SK-N-SH (cell line): ENCODE measurements around the gene MTHFD2L. TPM values are rescaled to one million over a fixed set of nuclear protein-coding genes. Genes with fewer than 3 reads are reported as not detected.

ENCODE experiments used
- CTCF ChIA-PET: fragments of 300-600, 350-600 bp; formaldehyde crosslinking; extraction: SDS; loops from one replicate; lab custom pipeline; 2021; lab: Yijun Ruan, JAX
- POLR2A ChIA-PET: fragments of 350-600 bp; sonication (Branson Sonifier 250); formaldehyde crosslinking; extraction: SDS; loops from one replicate; lab custom pipeline; 2020; ENCODE audit warnings: antibody characterized with exemption, inconsistent platforms; lab: Yijun Ruan, JAX
- DNase-seq: peaks from one replicate; pipeline ENCODE4 v3.0.0; 2012
- H2AFZ ChIP-seq: fragments of 200-600 bp; sonication (generic); 2 replicates; pipeline ENCODE4 v1.8.1; 2016; ENCODE audit warnings: antibody characterized with exemption, mild to moderate bottlenecking, low read depth
- H3F3A ChIP-seq: fragments of 200-600 bp; sonication (generic); replicated peaks from 2 replicates; pipeline ENCODE3; 2016; ENCODE audit warnings: antibody characterized with exemption, mild to moderate bottlenecking; ENCODE audit not compliant: insufficient read depth
- H3K27ac ChIP-seq, 2 experiments: fragments of 200-500 bp in 1 of 2; fragments of 200-600 bp in 1 of 2; sonication (Bioruptor generic) in 1 of 2; sonication (generic), shearing (Covaris generic) in 1 of 2; 2 replicates each; pipeline versions ENCODE4 v1.5.1 to v1.6.1; 2014 to 2016; ENCODE audit warnings: low read depth in 2 of 2, inconsistent platforms in 1 of 2, low read length in 1 of 2, mild to moderate bottlenecking in 1 of 2, mixed read lengths in 1 of 2
- H3K27me3 ChIP-seq: fragments of 200-600 bp; sonication (generic), shearing (Covaris generic); 2 replicates; pipeline ENCODE4 v1.6.1; 2016; ENCODE audit warnings: mixed run types; ENCODE audit not compliant: insufficient read depth
- H3K36me3 ChIP-seq, 2 experiments: fragments of 200-500 bp in 1 of 2; fragments of 200-600 bp in 1 of 2; sonication (Bioruptor generic) in 1 of 2; sonication (generic) in 1 of 2; replicated peaks in 1 of 2; 2 replicates each; pipeline versions ENCODE3 to v1.5.1; 2014 to 2016; ENCODE audit warnings: low read length in 1 of 2, mild to moderate bottlenecking in 1 of 2; ENCODE audit not compliant: insufficient read depth in 2 of 2, control insufficient read depth in 1 of 2
- H3K4me1 ChIP-seq, 2 experiments: fragments of 200-500 bp in 1 of 2; fragments of 200-600 bp in 1 of 2; sonication (Bioruptor generic) in 1 of 2; sonication (generic), shearing (Covaris generic) in 1 of 2; 2 replicates each; pipeline versions ENCODE4 v1.5.1 to v1.6.1; 2014 to 2016; ENCODE audit warnings: low read depth in 1 of 2, low read length in 1 of 2, mixed run types in 1 of 2; ENCODE audit not compliant: insufficient read depth in 2 of 2, control insufficient read depth in 1 of 2
- H3K4me2 ChIP-seq: fragments of 200-600 bp; sonication (generic), shearing (Covaris generic); 2 replicates; pipeline ENCODE4 v1.6.1; 2017; ENCODE audit warnings: mixed run types
- H3K4me3 ChIP-seq, 2 experiments: fragments of 200-500 bp in 1 of 2; fragments of 200-600 bp in 1 of 2; sonication (Bioruptor generic) in 1 of 2; sonication (generic), shearing (Covaris generic) in 1 of 2; 2 replicates each; pipeline versions ENCODE4 v1.5.1 to v1.8.1; 2014 to 2016; ENCODE audit warnings: low read depth in 2 of 2, inconsistent platforms in 1 of 2, low read length in 1 of 2, mild to moderate bottlenecking in 1 of 2, mixed read lengths in 1 of 2, moderate library complexity in 1 of 2
- H3K79me2 ChIP-seq: fragments of 200-600 bp; sonication (generic); 2 replicates; pipeline ENCODE4 v1.8.1; 2017; ENCODE audit warnings: mild to moderate bottlenecking; ENCODE audit not compliant: insufficient read depth
- H3K9ac ChIP-seq: fragments of 200-600 bp; sonication (generic); 2 replicates; pipeline ENCODE4 v1.6.1; 2017; ENCODE audit warnings: mixed run types
- H3K9me2 ChIP-seq: fragments of 200-600 bp; sonication (generic); 2 replicates; pipeline ENCODE4 v1.6.1; 2017; ENCODE audit warnings: mixed run types
- H3K9me3 ChIP-seq: fragments of 200-600 bp; sonication (generic); 2 replicates; pipeline ENCODE4 v1.6.1; 2017; ENCODE audit warnings: mixed run types, mild to moderate bottlenecking, moderate library complexity
- H4K20me1 ChIP-seq: fragments of 200-600 bp; sonication (generic); 2 replicates; pipeline ENCODE4 v1.6.1; 2017; ENCODE audit warnings: mild to moderate bottlenecking, mixed run types; ENCODE audit not compliant: insufficient read depth
- EZH2phosphoT487 ChIP-seq: fragments of 200-600 bp; sonication (generic); IDR thresholded peaks from 2 replicates; pipeline ENCODE4 v1.6.1; 2017; ENCODE audit warnings: low read depth, mixed run types, mild to moderate bottlenecking, antibody characterized with exemption, moderate library complexity, borderline replicate concordance
- FOXJ3 ChIP-seq: sonication (generic); formaldehyde crosslinking; IDR thresholded peaks from 2 replicates; pipeline ENCODE4 v1.5.1; 2020; ENCODE audit warnings: mild to moderate bottlenecking, missing genetic modification reagents
- GABPA ChIP-seq: IDR thresholded peaks from 2 replicates; pipeline ENCODE4 v1.4.0; 2012; ENCODE audit warnings: low read depth, mild to moderate bottlenecking
- GATA2 ChIP-seq: sonication (generic); formaldehyde crosslinking; IDR thresholded peaks from 2 replicates; pipeline ENCODE4 v1.5.0; 2020; ENCODE audit warnings: mild to moderate bottlenecking, missing genetic modification reagents
- MEF2A ChIP-seq: IDR thresholded peaks from 2 replicates; pipeline ENCODE4 v1.4.0; 2012; ENCODE audit warnings: low read depth, borderline replicate concordance
- MXI1 ChIP-seq: IDR thresholded peaks from 2 replicates; pipeline ENCODE4 v1.6.1; 2012; ENCODE audit warnings: mild to moderate bottlenecking, low read depth, low read length, improper control_type of control experiment
- RAD21 ChIP-seq: IDR thresholded peaks from 2 replicates; pipeline ENCODE4 v1.6.1; 2012; ENCODE audit warnings: mild to moderate bottlenecking, low read length
- RCOR1 ChIP-seq: fragments of 150-350 bp; IDR thresholded peaks from 2 replicates; pipeline ENCODE4 v1.6.1; 2017; ENCODE audit warnings: antibody characterized with exemption, low read length
- RFX5 ChIP-seq: IDR thresholded peaks from 2 replicates; pipeline ENCODE4 v1.6.1; 2012; ENCODE audit warnings: mild to moderate bottlenecking, improper control_type of control experiment, low read length
- RXRA ChIP-seq: IDR thresholded peaks from 2 replicates; pipeline ENCODE4 v1.4.0; 2012; ENCODE audit warnings: low read depth, mild to moderate bottlenecking, borderline replicate concordance
- SIN3A ChIP-seq: IDR thresholded peaks from 2 replicates; pipeline ENCODE4 v1.6.1; 2012; ENCODE audit warnings: low read depth, mild to moderate bottlenecking, low read length, moderate library complexity, borderline replicate concordance
- SMC3 ChIP-seq: IDR thresholded peaks from 2 replicates; pipeline ENCODE4 v1.6.1; 2012; ENCODE audit warnings: low read depth, low read length, improper control_type of control experiment
- TAF1 ChIP-seq: IDR thresholded peaks from 2 replicates; pipeline ENCODE4 v1.6.1; 2012; ENCODE audit warnings: low read depth, mild to moderate bottlenecking, low read length, moderate library complexity, borderline replicate concordance
- TCF12 ChIP-seq: IDR thresholded peaks from 2 replicates; pipeline ENCODE4 v1.4.0; 2012
- TEAD4 ChIP-seq: IDR thresholded peaks from 2 replicates; pipeline ENCODE4 v1.4.0; 2012; ENCODE audit warnings: mild to moderate bottlenecking, borderline replicate concordance; ENCODE audit not compliant: insufficient read depth
- YY1 ChIP-seq: IDR thresholded peaks from 2 replicates; pipeline ENCODE4 v1.4.0; 2012; ENCODE audit warnings: low read depth, mild to moderate bottlenecking
- WGBS: methylation state at CpG from one replicate; pipeline ENCODE4 v1.1.6; 2017; ENCODE audit warnings: low lambda C conversion rate; 5-methylcytosine and 5-hydroxymethylcytosine counted together
- polyA plus RNA-seq, 3 experiments: library from polyadenylated mRNA; depleted of rRNA; stranded (reverse); fragments of >200 nt; gene quantifications; 2 replicates each; pipeline ENCODE4 v1.2.3, GENCODE V29; 2012
- TF ChIP-seq, protein P1 (sequence below): IDR thresholded peaks from 2 replicates; pipeline ENCODE4 v1.4.0; 2012; ENCODE audit warnings: low read depth
- TF ChIP-seq, protein P2 (sequence below): IDR thresholded peaks from 2 replicates; pipeline ENCODE4 v1.4.0; 2012; ENCODE audit warnings: low read depth, borderline replicate concordance
- TF ChIP-seq, protein P3 (sequence below): IDR thresholded peaks from 2 replicates; pipeline ENCODE4 v1.4.0; 2012; ENCODE audit warnings: low read depth, borderline replicate concordance
- TF ChIP-seq, protein P4 (sequence below): fragments of 200-600 bp; sonication (generic); IDR thresholded peaks from 2 replicates; pipeline ENCODE4 v1.6.1; 2017; ENCODE audit warnings: antibody characterized with exemption, mild to moderate bottlenecking, moderate library complexity
- TF ChIP-seq, protein P5 (sequence below): fragments of 150-350 bp; IDR thresholded peaks from 2 replicates; pipeline ENCODE4 v1.6.1; 2016; ENCODE audit warnings: mild to moderate bottlenecking, low read depth, low read length
- TF ChIP-seq, protein P6 (sequence below): IDR thresholded peaks from 2 replicates; pipeline ENCODE4; 2012

MTHFD2L gene
- polyA plus RNA-seq, 1 of the 3 experiments (the other 2 are of a cell fraction), result 4.8 TPM

DNA sequence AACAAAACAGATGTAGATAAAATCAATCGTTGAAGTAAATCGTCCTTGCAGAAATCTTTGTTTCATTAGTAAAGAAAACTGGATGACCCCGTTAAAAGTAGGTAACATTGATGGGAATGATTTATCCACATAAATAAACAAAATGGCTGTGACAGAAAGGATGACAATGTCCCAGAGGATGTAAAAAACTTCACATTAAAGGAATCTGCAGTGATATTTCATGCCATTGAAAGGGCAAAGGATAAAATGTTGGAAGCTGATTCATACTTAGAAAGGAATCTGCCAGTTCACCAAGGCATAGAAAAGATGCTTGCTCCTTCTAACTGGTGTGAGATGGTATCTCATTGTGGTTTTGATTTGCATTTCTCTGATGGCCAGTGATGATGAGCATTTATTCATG lies 126.1 kb downstream of the MTHFD2L start (continued):
- TF ChIP-seq, protein P1, sequence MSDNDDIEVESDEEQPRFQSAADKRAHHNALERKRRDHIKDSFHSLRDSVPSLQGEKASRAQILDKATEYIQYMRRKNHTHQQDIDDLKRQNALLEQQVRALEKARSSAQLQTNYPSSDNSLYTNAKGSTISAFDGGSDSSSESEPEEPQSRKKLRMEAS, result no peak; the same call in 1 of the 2 replicates
- TF ChIP-seq, protein P2, sequence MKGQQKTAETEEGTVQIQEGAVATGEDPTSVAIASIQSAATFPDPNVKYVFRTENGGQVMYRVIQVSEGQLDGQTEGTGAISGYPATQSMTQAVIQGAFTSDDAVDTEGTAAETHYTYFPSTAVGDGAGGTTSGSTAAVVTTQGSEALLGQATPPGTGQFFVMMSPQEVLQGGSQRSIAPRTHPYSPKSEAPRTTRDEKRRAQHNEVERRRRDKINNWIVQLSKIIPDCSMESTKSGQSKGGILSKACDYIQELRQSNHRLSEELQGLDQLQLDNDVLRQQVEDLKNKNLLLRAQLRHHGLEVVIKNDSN, result no peak
- TF ChIP-seq TCF12 (peak; percentile 76), MXI1 (no peak), RFX5 (no peak), MEF2A (no peak)
- TF ChIP-seq, protein P3, sequence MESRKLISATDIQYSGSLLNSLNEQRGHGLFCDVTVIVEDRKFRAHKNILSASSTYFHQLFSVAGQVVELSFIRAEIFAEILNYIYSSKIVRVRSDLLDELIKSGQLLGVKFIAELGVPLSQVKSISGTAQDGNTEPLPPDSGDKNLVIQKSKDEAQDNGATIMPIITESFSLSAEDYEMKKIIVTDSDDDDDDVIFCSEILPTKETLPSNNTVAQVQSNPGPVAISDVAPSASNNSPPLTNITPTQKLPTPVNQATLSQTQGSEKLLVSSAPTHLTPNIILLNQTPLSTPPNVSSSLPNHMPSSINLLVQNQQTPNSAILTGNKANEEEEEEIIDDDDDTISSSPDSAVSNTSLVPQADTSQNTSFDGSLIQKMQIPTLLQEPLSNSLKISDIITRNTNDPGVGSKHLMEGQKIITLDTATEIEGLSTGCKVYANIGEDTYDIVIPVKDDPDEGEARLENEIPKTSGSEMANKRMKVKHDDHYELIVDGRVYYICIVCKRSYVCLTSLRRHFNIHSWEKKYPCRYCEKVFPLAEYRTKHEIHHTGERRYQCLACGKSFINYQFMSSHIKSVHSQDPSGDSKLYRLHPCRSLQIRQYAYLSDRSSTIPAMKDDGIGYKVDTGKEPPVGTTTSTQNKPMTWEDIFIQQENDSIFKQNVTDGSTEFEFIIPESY, result 0 out of 2 replicates have a peak, but pooled peaks have one; percentile 21
- TF ChIP-seq, all 33 proteins: peak for 10

DNA sequence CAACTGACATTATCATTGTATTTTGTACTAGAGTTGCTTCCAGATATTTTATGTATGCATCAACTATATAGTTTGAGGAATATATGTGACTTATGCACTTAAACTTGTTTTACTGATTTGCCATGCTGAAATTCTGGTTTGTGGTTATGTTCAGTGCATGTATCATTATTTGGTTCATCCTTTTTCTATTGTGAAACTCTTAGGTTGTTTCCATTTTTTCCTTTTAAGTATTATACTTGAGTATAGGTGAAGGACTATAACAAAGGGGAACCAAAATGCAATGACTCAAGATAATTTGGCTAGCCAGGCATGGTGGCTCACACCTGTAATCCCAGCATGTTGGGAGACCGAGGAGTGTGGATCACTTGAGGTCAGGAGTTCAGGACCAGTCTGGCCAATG lies 129.2 kb downstream of the MTHFD2L start:
- no peak overlapping the region for H2AFZ ChIP-seq
- 0 out of 4 replicates have a peak, but pooled peaks cover 0 to 3% of the 10 kb centered on the region in 2 experiments for H3K4me1 ChIP-seq
- no peaks in the 10 kb centered on the region for H3K9me2 ChIP-seq
- TF ChIP-seq EZH2phosphoT487 (no peak), GABPA (no peak), RFX5 (no peak), SIN3A (no peak), TCF12 (no peak), GATA2 (CRISPR knock-in tag) (no peak), RXRA (no peak), SMC3 (no peak), YY1 (no peak), RCOR1 (no peak), MEF2A (no peak), RAD21 (no peak), TEAD4 (no peak), FOXJ3 (no peak), TAF1 (no peak)
- TF ChIP-seq, protein P4, sequence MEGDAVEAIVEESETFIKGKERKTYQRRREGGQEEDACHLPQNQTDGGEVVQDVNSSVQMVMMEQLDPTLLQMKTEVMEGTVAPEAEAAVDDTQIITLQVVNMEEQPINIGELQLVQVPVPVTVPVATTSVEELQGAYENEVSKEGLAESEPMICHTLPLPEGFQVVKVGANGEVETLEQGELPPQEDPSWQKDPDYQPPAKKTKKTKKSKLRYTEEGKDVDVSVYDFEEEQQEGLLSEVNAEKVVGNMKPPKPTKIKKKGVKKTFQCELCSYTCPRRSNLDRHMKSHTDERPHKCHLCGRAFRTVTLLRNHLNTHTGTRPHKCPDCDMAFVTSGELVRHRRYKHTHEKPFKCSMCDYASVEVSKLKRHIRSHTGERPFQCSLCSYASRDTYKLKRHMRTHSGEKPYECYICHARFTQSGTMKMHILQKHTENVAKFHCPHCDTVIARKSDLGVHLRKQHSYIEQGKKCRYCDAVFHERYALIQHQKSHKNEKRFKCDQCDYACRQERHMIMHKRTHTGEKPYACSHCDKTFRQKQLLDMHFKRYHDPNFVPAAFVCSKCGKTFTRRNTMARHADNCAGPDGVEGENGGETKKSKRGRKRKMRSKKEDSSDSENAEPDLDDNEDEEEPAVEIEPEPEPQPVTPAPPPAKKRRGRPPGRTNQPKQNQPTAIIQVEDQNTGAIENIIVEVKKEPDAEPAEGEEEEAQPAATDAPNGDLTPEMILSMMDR, result no peak
- TF ChIP-seq, protein P5, sequence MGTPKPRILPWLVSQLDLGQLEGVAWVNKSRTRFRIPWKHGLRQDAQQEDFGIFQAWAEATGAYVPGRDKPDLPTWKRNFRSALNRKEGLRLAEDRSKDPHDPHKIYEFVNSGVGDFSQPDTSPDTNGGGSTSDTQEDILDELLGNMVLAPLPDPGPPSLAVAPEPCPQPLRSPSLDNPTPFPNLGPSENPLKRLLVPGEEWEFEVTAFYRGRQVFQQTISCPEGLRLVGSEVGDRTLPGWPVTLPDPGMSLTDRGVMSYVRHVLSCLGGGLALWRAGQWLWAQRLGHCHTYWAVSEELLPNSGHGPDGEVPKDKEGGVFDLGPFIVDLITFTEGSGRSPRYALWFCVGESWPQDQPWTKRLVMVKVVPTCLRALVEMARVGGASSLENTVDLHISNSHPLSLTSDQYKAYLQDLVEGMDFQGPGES, result no peak
- TF ChIP-seq, protein P6, sequence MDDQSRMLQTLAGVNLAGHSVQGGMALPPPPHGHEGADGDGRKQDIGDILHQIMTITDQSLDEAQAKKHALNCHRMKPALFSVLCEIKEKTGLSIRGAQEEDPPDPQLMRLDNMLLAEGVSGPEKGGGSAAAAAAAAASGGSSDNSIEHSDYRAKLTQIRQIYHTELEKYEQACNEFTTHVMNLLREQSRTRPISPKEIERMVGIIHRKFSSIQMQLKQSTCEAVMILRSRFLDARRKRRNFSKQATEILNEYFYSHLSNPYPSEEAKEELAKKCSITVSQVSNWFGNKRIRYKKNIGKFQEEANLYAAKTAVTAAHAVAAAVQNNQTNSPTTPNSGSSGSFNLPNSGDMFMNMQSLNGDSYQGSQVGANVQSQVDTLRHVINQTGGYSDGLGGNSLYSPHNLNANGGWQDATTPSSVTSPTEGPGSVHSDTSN, result no peak
- TF ChIP-seq, protein P2, result no peak
- no peak overlapping the region for H3K9ac ChIP-seq
- POLR2A ChIA-PET, result no interaction called here
- no peaks in the 10 kb centered on the region for H3K27me3 ChIP-seq
- H3K4me3 ChIP-seq, result no peak overlapping the region
- no peak for DNase-seq
- peaks cover 7% of the 10 kb centered on the region; the same call in 1 of the 2 replicates for H4K20me1 ChIP-seq
- no peak overlapping the region for H3K4me2 ChIP-seq
- H3F3A ChIP-seq, result peaks cover 16% of the 10 kb centered on the region
- no peaks in the 10 kb centered on the region for H3K36me3 ChIP-seq
- H3K79me2 ChIP-seq, result no peaks in the 10 kb centered on the region
- H3K27ac ChIP-seq, result no peak overlapping the region
- CTCF ChIA-PET, result no interaction called here
- H3K9me3 ChIP-seq, result no peaks in the 10 kb centered on the region
- 86% methylated on average over 1 of the region's 1 CpG for WGBS
